Thymus (tissue), 11 donors: ENCODE data around the gene NAPB. TPM values are rescaled to one million over a fixed set of nuclear protein-coding genes. Genes with fewer than 3 reads are reported as not detected.

Source experiments
- DNase-seq, 9 donors: peaks; one replicate each; pipeline ENCODE4 v3.0.0-alpha.2; 2013; ENCODE audit warnings: low spot score in 9 of 9, low read depth in 6 of 9, missing footprints in 1 of 9
- H3K27ac ChIP-seq, 2 donors: one replicate each; pipeline ENCODE4 v1.5.1; 2013; ENCODE audit warnings: control low read depth in 1 of 2, low read depth in 1 of 2, low read length in 1 of 2, mild to moderate bottlenecking in 1 of 2, moderate library complexity in 1 of 2
- H3K27me3 ChIP-seq, 2 donors: one replicate each; pipeline ENCODE4 v1.5.1; 2013; ENCODE audit warnings: low read length in 1 of 2; ENCODE audit not compliant: control insufficient read depth in 2 of 2, insufficient read depth in 1 of 2
- H3K36me3 ChIP-seq, 2 donors: one replicate each; pipeline ENCODE4 v1.5.1; 2013; ENCODE audit warnings: low read length in 1 of 2, mild to moderate bottlenecking in 1 of 2, moderate library complexity in 1 of 2; ENCODE audit not compliant: control insufficient read depth in 2 of 2, insufficient read depth in 2 of 2
- H3K4me1 ChIP-seq, 2 donors: one replicate each; pipeline ENCODE4 v1.5.1; 2013; ENCODE audit warnings: low read length in 2 of 2; ENCODE audit not compliant: control insufficient read depth in 2 of 2, insufficient read depth in 2 of 2
- H3K4me3 ChIP-seq, 2 donors: one replicate each; pipeline ENCODE4 v1.5.1; 2013; ENCODE audit warnings: low read length in 2 of 2, control low read depth in 1 of 2, mild to moderate bottlenecking in 1 of 2
- H3K9me3 ChIP-seq, 2 donors: one replicate each; pipeline ENCODE4 v1.5.1; 2013; ENCODE audit warnings: low read length in 1 of 2, mild to moderate bottlenecking in 1 of 2; ENCODE audit not compliant: control insufficient read depth in 2 of 2, insufficient read depth in 1 of 2
- WGBS: extraction: QIAGEN DNeasy Blood & Tissue Kit; methylation state at CpG from one replicate; pipeline ENCODE4 v1.1.7; 2013; 5-methylcytosine and 5-hydroxymethylcytosine counted together
- polyA plus RNA-seq: library from polyadenylated mRNA; stranded (reverse); fragments of 200-250 nt; gene quantifications from one replicate; pipeline ENCODE4 v1.2.3, GENCODE V29; 2013
- total RNA-seq: library from RNA; stranded (reverse); fragments of 120-200 nt; gene quantifications from one replicate; pipeline ENCODE4 v1.2.4, GENCODE V29; 2013
- donor health status: healthy.

The NAPB gene
- total and polyA plus RNA-seq, 2 donors: 7.6 to 8.8 TPM

DNA sequence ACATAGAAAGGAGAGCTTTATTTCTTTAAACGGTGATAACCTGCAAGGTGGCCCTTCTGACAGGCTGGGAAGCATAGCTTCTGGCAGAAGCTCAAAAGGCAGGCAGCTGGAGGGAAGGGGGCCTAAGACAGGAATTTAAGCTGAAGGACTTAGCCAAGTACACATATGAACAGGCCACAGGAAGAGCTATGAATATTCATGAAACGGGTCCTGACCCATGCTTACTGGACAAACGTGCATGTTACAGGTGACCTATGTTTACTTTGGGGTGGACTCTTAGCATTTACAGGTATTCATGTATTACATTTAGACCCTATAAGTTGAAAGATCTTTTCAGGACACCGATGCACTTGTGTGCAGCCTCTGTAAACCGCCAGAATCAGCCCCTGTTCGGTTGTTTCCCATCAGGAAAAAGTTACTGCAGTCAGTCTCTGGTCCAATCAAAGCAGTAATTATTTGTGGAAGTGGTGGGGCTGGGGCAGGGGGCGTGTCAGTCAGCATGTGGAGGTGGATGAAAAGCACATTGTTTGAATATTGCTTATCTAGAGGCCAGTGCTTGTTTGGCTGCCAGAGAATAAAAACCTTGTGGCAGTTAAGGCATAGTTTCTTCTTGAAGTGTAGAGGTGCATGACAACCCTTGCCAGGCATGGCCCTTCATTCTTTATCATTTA, 62.2 kb downstream of the NAPB start:
- H3K27ac ChIP-seq: peak overlapping the region in 1 of 2 donors; percentile 16
- H3K4me3 ChIP-seq: no peak overlapping the region
- H3K36me3 ChIP-seq: peaks cover 8 to 15% of the 10 kb centered on the region in 2 donors
- H3K27me3 ChIP-seq: no peaks in the 10 kb centered on the region
- no peak for DNase-seq
- WGBS: 91% methylated on average over 7 of the region's 7 CpGs
- no peaks in the 10 kb centered on the region for H3K9me3 ChIP-seq
- peaks cover 9 to 29% of the 10 kb centered on the region in 2 donors for H3K4me1 ChIP-seq

DNA sequence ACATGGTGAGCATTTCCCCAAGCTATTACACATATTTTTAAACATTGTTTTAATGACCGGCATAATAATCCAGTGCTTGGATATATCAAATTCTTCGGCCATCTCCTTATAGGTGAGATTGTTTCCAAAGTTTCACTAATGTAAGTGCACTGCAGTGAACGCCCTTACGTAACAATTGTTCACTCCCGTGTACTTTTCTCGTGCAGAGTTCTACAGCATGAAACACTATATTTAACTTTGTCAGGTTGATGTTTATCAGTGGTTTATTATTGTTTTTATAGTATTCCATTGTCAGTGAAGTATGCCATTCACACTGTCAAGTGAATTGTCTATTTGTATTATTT, 62.8 kb downstream of the NAPB start:
- Histone ChIP-seq H3K36me3 (peaks cover 8 to 20% of the 10 kb centered on the region in 2 donors), H3K9me3 (no peaks in the 10 kb centered on the region), H3K27me3 (no peaks in the 10 kb centered on the region), H3K4me1 (peaks cover 9 to 29% of the 10 kb centered on the region in 2 donors), H3K27ac (peak overlapping the region in 1 of 2 donors; percentile 86), H3K4me3 (peak overlapping the region; percentile 70 to 79)
- 46% methylated on average over 6 of the region's 6 CpGs for WGBS
- no peak for DNase-seq

DNA sequence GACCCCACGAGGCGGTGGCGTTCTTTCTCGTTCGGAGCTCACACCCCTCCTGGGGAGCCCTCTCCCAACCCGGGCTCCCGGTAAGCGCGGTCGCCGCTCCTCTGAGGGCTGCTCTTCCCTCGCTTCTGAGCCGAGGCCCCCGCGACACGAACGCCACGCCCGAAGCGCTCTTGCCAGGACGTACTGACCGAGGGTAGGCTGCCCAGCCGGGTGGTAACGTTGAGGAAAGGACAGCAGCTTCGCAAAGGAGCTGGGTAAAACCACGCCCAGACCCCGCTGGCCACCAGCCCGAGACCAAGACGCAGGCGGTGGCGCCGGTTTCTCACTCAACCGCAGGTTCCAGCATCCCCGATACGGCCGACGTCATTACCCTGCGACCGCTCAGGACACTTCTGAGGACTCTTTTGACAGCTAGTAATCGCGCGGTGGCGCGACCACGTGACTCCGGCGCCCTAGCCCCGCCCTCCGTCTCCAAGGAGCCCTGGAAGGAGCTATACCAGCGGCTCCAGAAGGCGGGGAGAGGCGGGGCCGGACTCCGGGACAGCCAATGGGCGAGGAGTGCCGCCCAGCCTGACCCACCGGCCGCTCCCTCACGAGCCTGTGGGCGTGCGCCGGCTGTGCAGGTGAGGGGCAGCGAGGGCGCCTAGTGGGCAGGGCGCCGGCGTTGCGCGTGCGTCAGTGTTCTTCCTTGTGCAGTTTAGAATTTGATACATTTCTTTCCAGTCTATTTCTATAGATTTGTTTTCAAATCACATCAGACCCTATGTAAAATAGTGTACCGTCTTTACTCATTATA, 63.3 kb downstream of the NAPB start:
- Histone ChIP-seq H3K27ac (peak overlapping the region; percentile 86 to 95), H3K36me3 (peaks cover 8 to 21% of the 10 kb centered on the region in 2 donors), H3K4me1 (peaks cover 9 to 25% of the 10 kb centered on the region in 2 donors), H3K4me3 (peak overlapping the region; percentile 70 to 79), H3K27me3 (no peaks in the 10 kb centered on the region), H3K9me3 (no peaks in the 10 kb centered on the region)
- DNase-seq: peak; percentile 96 to 99 (median 97)
- under 1% methylated on average over 71 of the region's 71 CpGs for WGBS

DNA sequence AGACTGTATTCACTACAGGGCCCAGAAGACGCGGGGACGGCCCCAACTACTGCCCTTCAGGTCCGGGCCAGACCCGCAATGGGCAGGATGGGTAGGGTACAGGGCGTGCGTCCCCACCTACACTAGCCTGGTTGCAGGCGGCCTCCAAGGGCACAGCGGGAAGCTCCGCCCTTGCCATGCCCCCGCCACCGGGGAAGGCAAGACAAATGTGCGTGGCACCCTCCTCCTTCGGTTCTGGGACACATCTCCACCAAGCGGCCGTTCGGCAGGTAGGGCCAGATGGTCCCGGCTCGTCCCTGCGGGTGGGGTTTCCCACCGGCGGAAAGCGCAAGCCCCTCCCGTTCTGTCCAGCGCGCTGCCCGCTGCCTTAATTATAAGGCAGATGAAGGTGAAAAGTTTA, 65.1 kb downstream of the NAPB start:
- H3K27ac ChIP-seq: no peak overlapping the region
- no peak overlapping the region for H3K4me3 ChIP-seq
- 95% methylated on average over 27 of the region's 27 CpGs for WGBS
- H3K36me3 ChIP-seq: peaks cover 8 to 21% of the 10 kb centered on the region in 2 donors
- no peaks in the 10 kb centered on the region for H3K9me3 ChIP-seq
- peaks cover 11 to 29% of the 10 kb centered on the region in 2 donors for H3K4me1 ChIP-seq
- no peaks in the 10 kb centered on the region for H3K27me3 ChIP-seq
- no peak for DNase-seq

DNA sequence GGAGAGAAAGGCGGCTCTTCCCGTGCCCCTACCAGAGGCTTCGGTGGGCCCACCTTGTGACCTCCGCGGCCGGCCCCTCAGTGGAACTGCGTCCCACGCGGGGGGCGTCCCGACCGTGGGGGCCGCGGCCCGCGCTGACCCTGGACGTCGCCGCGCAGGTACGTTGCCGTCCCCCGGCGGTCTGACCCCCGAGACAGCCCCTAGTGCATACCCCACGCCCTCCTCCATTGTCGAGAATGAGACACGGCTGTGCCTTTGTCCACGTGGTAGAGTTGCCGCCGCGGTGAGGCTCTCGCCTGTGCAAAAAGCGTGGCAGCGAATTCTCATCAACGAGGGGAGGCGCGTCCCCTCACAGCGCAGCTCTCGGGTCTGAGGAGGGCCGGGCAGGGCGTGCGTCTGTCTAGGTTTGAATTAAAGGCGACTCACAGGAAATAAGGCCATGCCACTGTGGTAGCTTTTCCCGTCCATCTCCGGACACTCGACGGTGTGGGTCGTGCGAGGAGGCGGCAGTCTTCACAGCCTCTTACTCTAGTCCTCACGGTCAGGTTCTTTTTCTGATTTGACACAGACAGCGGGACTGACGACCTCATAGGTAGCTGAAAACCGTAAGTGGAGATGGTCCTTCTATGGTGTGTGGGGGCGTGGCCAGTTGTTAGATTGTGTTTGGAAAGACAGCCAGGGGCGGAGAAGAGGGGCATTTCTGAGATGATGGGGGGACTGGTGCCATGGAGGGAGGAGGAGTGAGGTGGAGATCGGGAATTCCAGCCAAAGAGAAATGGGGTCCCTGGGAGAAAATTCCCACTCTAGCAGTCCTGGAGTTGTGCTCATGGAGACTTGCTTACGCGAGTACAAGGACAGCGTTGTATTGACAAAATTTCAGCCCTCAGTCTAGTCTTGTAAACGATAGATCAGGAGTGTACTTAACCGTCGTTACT, 70.1 kb downstream of the NAPB start:
- H3K27ac ChIP-seq: peak overlapping the region; percentile 75 to 95
- peak overlapping the region; percentile 62 to 91 for H3K4me3 ChIP-seq
- WGBS: 4% methylated on average over 64 of the region's 64 CpGs
- H3K36me3 ChIP-seq: peaks cover 8 to 19% of the 10 kb centered on the region in 2 donors
- H3K4me1 ChIP-seq: peaks cover 11 to 20% of the 10 kb centered on the region in 2 donors
- no peaks in the 10 kb centered on the region for H3K27me3 ChIP-seq
- peaks cover 0 to 1% of the 10 kb centered on the region in 2 donors for H3K9me3 ChIP-seq
- DNase-seq: peak in 6 of 9 donors; percentile 32 to 70 (median 40)

GRCh38 chr20:23350196-23350903, 70.9 kb downstream of the NAPB start, which contains the start of gene NXT1:
NXT1 (plus strand) TSS chr20:23350791; CDS start chr20:23354042, 3,251 bp downstream.
- WGBS: under 1% methylated on average over 65 of the region's 65 CpGs
- peaks cover 11 to 20% of the 10 kb centered on the region in 2 donors for H3K4me1 ChIP-seq
- DNase-seq: peak; percentile 89 to 98 (median 94)
- peak within 1 kb of the TSS; percentile 95 to 99 for H3K27ac ChIP-seq
- peaks cover 8 to 14% of the 10 kb centered on the region in 2 donors for H3K36me3 ChIP-seq
- H3K27me3 ChIP-seq: no peaks in the 10 kb centered on the region
- peak within 1 kb of the TSS; percentile 62 to 91 for H3K4me3 ChIP-seq
- H3K9me3 ChIP-seq: peaks cover 0 to 1% of the 10 kb centered on the region in 2 donors

DNA sequence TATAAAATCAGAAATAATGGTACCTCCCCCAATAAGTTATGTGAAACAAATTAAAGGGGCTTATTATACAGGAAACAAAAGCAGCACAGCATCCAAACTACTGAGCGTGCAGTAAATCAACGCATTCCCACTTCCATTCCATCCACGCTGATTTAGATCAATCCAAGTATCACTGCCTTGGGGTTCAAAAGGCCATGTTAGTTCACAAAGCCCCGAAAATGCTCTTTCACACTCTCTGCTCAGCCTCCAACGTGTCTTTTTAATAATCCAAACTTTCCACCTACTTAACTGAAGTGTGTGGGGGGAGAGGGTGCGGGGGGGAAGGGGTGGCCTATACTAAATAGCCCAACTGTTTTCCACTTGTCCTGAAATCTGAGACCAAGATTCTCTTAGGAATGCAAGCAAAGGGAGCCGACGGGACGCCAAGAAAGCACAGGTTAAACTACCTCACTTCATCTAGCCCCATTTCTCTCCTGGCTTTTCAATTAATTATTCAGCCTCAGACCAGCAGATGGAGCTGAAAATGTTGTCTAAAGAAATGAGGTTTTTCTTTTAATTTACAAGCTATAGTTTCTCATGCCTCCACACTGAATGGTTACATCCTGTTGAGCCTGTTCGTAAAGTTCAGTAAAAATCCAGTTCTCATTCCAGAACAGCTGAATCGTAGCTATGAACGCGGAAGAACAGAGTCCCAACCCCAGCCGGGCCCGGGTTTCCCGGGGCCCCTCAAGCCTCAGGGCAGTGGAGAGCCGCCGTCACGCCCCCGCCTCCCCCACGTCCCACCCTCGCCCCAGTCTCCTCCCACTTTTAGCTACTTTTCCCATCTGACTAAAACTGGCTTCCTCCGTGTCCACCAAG, 71.7 kb downstream of the NAPB start:
- Histone ChIP-seq H3K36me3 (peaks cover 4 to 11% of the 10 kb centered on the region in 2 donors), H3K27ac (peak overlapping the region; percentile 95 to 99), H3K27me3 (no peaks in the 10 kb centered on the region), H3K9me3 (peaks cover 0 to 1% of the 10 kb centered on the region in 2 donors), H3K4me1 (peaks cover 11 to 20% of the 10 kb centered on the region in 2 donors), H3K4me3 (peak overlapping the region; percentile 62 to 91)
- WGBS: 12% methylated on average over 23 of the region's 23 CpGs
- peak in 3 of 9 donors; percentile 43 to 63 (median 55) for DNase-seq
